Measurements from ENCODE around the gene RAB11A. TPM values are rescaled to one million over a fixed set of nuclear protein-coding genes. Genes with fewer than 3 reads are reported as not detected.

Gene RAB11A
- total RNA-seq, 3 donors from 2014 or later (not counting 1 experiment from before 2014, with no cell fraction given): 84.7 to 97.1 (median 87.5) TPM

- no peak overlapping the region for H3K27ac Mint-ChIP-seq
- H3K4me3 Mint-ChIP-seq: no peak overlapping the region
- no peaks in the 10 kb centered on the region for H3K9me3 Mint-ChIP-seq
- H3K4me1 ChIP-seq (ENCODE audit: control insufficient read depth, insufficient read depth, low read length): no peaks in the 10 kb centered on the region
- no peak overlapping the region for H3K4me3 ChIP-seq (ENCODE audit: low read length)
- WGBS (ENCODE audit: insufficient coverage): 94% methylated on average over 1 of the region's 1 CpG
- intact Hi-C loops (cut with micrococcal nuclease): no loop called here
- H3K27ac ChIP-seq (ENCODE audit: low read length): no peak overlapping the region
- no peaks in the 10 kb centered on the region for H3K9me3 ChIP-seq (ENCODE audit: control insufficient read depth, insufficient read depth, low read length)
- H3K4me1 Mint-ChIP-seq: no peaks in the 10 kb centered on the region
- no peaks in the 10 kb centered on the region for H3K27me3 Mint-ChIP-seq (ENCODE audit: low read depth in 2 of 2)
- H3K27me3 ChIP-seq (ENCODE audit: control insufficient read depth, insufficient read depth, low read length): no peaks in the 10 kb centered on the region
- no peak for ATAC-seq
- DNase-seq: no peak
- no peaks in the 10 kb centered on the region for H3K36me3 Mint-ChIP-seq
- H3K36me3 ChIP-seq (ENCODE audit: control insufficient read depth, insufficient read depth, low read length): no peaks in the 10 kb centered on the region
- TF ChIP-seq CTCF (IDR thresholded peaks at IDR 0.05): no peak
These were observed 57.2 kb downstream of the RAB11A start for GRCh38 chr15:65926459-65926858.

GRCh38 chr15:65926899-65927298 is 57.6 kb downstream of the RAB11A start:
- no peak for TF ChIP-seq CTCF (IDR thresholded peaks at IDR 0.05)
- Mint-ChIP-seq H3K4me1 (no peaks in the 10 kb centered on the region), H3K4me3 (no peak overlapping the region), H3K27me3 (ENCODE audit: low read depth in 2 of 2) (no peaks in the 10 kb centered on the region), H3K36me3 (no peaks in the 10 kb centered on the region), H3K9me3 (no peaks in the 10 kb centered on the region), H3K27ac (no peak overlapping the region)
- no peaks in the 10 kb centered on the region for H3K36me3 ChIP-seq (ENCODE audit: control insufficient read depth, insufficient read depth, low read length)
- intact Hi-C loops (cut with micrococcal nuclease): no loop called here
- no peaks in the 10 kb centered on the region for H3K27me3 ChIP-seq (ENCODE audit: control insufficient read depth, insufficient read depth, low read length)
- ATAC-seq (no peak), DNase-seq (no peak)
- no peaks in the 10 kb centered on the region for H3K9me3 ChIP-seq (ENCODE audit: control insufficient read depth, insufficient read depth, low read length)
- H3K4me1 ChIP-seq (ENCODE audit: control insufficient read depth, insufficient read depth, low read length): no peaks in the 10 kb centered on the region
- no peak overlapping the region for H3K27ac ChIP-seq (ENCODE audit: low read length)
- H3K4me3 ChIP-seq (ENCODE audit: low read length): no peak overlapping the region
- 96% methylated on average over 1 of the region's 1 CpG for WGBS (ENCODE audit: insufficient coverage)

GRCh38 chr15:65927545-65927944 is 58.3 kb downstream of the RAB11A start:
- Mint-ChIP-seq H3K27me3 (ENCODE audit: low read depth in 2 of 2) (no peaks in the 10 kb centered on the region), H3K4me1 (no peaks in the 10 kb centered on the region), H3K9me3 (no peaks in the 10 kb centered on the region)

More at GRCh38 chr15:65927545-65927944, 58.3 kb downstream of the RAB11A start:
- H3K27me3 ChIP-seq (ENCODE audit: control insufficient read depth, insufficient read depth, low read length): no peaks in the 10 kb centered on the region
- ATAC-seq: no peak
- H3K27ac ChIP-seq (ENCODE audit: low read length): no peak overlapping the region
- intact Hi-C loops (cut with micrococcal nuclease): no loop called here
- no peaks in the 10 kb centered on the region for H3K4me1 ChIP-seq (ENCODE audit: control insufficient read depth, insufficient read depth, low read length)
- no peaks in the 10 kb centered on the region for H3K9me3 ChIP-seq (ENCODE audit: control insufficient read depth, insufficient read depth, low read length)
- Mint-ChIP-seq H3K27ac (no peak overlapping the region), H3K4me3 (no peak overlapping the region), H3K36me3 (no peaks in the 10 kb centered on the region)
- no peak overlapping the region for H3K4me3 ChIP-seq (ENCODE audit: low read length)
- DNase-seq: no peak
- H3K36me3 ChIP-seq (ENCODE audit: control insufficient read depth, insufficient read depth, low read length): no peaks in the 10 kb centered on the region
- no peak for TF ChIP-seq CTCF (IDR thresholded peaks at IDR 0.05)
- WGBS (ENCODE audit: insufficient coverage): 60% methylated on average over 2 of the region's 2 CpGs
